GM20000 (cell line): ENCODE data around the gene PTPN14.

Source experiments
- DNase-seq: peaks from one replicate; pipeline ENCODE4 v3.0.0; 2012; ENCODE audit warnings: low spot score
- TF ChIP-seq, protein P1 (sequence below): IDR thresholded peaks from 2 replicates; pipeline ENCODE4 v1.5.1; 2012; ENCODE audit warnings: mild to moderate bottlenecking, control low read depth; ENCODE audit errors: extremely low read depth, missing control alignments

The PTPN14 gene

DNA sequence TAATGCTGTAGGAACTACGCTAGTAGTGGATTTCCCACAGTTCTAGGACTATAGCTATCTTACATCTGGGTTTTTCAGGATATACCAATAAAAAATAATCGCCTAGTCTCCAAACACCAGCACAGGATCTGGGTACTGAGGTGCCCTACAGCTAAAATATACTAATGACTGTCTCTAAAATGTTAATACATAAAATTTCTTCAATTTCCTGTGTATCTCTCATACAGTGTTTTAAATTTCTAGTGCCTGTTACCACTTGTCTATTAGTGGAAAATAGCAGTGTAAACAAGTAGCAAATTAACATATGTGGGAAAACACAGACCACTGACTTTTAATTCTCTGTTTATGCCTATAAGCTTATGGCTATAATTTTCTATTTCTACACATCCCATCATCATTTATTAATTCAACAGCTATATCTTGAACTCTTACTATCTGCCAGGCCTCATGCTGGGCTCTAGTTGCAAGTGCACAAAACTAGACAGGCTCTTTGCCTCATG lies 16.1 kb upstream of the PTPN14 start:
- no peak for DNase-seq
- TF ChIP-seq, protein P1, sequence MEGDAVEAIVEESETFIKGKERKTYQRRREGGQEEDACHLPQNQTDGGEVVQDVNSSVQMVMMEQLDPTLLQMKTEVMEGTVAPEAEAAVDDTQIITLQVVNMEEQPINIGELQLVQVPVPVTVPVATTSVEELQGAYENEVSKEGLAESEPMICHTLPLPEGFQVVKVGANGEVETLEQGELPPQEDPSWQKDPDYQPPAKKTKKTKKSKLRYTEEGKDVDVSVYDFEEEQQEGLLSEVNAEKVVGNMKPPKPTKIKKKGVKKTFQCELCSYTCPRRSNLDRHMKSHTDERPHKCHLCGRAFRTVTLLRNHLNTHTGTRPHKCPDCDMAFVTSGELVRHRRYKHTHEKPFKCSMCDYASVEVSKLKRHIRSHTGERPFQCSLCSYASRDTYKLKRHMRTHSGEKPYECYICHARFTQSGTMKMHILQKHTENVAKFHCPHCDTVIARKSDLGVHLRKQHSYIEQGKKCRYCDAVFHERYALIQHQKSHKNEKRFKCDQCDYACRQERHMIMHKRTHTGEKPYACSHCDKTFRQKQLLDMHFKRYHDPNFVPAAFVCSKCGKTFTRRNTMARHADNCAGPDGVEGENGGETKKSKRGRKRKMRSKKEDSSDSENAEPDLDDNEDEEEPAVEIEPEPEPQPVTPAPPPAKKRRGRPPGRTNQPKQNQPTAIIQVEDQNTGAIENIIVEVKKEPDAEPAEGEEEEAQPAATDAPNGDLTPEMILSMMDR = no peak

DNA sequence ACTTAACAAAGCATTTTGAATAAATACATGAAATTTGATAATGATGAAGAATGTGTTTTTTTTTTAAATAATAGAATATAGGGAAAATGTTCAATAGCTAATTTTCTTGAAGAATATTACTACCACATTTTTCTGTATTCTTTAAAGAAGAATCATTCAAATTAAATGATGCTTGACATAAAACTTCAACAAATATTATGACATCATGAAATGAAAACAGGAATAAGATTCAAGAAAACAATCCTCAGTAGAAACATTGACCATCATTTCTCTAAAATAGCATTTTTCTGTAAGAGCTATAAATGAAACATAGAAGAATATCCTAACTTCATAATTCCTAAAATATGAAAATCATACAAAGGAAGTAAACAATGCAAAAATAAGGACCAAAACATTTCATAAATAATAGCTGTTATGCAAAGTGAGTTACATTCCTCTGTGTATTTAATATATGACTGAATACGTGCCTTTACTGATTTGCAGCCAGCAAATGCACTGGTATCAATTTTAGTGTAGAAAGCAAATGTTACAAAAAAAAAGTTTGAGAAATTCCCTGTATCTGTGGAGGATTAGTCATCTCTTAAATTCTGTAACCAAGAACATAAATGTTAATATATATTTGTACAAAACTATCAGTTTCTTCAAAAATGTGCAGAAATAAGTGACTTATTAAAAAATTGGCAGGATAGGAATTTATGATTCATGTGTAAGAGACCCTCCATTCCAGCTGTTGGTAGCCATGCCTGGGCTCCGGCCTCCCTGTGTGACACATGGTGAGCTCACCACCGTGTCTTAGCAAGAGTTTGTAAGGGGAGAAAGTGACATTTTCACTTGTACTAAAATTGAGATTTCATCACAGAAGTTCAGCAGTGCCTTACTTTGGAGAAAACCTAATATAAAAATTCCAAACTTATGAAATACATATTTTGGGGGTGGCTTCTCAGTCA lies 15.0 kb upstream of the PTPN14 start:
- no peak for DNase-seq
- TF ChIP-seq, protein P1 = no peak

DNA sequence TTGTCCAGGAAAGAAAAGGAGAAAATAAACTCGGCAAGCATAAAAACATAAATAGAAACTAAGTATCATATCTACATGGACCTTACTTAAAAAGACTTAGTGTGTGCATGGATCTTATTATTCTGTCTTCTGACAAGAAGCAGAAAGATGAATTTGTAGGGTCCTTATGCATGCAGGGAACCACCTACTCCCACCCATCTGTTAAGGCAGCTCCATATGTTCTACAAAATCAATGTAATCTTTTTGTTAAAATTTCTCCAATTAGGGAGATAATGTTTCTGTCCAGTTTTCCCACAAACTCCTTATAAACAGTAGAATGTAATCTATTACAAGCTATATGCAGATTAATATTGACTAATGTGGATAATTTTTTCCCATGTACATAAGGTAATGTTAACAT lies 13.9 kb upstream of the PTPN14 start:
- DNase-seq = no peak
- TF ChIP-seq, protein P1 = no peak

DNA sequence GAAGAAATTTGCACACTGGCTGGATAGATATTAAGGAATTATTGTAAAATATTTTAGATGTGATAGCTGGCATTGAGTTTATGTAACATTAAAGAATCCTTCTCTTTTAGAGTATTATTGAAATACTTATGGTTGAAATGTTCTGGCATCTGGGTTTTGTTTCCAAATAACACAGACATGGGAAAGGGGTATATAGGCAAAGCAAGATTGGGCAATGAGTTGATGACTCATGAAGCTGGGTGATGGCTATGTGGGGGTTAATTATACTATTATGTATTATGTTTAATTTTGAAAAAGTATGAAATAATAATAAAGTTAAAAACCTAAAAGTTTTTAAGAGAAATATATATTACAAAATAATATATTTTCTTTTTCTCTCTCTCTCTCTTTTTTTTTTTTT lies 12.5 kb upstream of the PTPN14 start:
- DNase-seq = no peak
- TF ChIP-seq, protein P1 = no peak

DNA sequence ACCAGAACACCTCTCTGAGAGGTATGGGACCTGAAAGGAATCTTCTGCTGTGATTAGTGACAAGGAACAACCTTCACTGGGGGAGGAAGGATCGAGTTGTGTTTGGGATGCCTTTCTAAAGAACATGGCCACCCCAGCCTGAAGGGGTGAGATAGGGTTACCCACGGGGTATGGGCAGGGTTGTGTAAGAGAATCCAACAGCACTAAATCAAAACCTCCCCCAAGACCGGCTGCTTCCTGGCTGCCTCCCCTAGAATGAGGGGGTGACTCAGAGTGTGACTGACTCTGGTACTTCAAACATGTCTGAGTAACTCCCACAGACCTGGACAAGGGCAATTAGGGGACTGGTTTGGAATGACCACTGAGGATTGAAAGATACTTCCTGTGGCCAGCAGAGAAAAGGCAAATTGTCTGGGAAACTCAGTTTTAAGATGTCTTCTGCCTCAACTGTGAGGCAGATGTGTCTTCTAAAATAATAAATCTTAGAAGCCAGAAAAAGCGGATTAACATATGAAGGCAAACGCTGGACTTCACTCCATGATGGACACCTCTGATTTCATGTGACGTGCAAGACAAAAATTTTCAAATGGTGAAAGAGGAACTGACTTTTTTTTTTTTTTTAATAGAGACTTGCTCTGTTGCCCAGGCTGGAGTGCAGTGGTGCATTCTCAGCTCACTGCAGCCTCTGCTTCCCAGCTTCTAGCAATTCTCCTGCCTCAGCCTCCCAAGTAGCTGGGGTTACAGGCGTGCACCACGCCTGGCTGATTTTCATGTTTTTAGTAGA lies 6.7 kb upstream of the PTPN14 start:
- DNase-seq = no peak
- TF ChIP-seq, protein P1 = no peak

DNA sequence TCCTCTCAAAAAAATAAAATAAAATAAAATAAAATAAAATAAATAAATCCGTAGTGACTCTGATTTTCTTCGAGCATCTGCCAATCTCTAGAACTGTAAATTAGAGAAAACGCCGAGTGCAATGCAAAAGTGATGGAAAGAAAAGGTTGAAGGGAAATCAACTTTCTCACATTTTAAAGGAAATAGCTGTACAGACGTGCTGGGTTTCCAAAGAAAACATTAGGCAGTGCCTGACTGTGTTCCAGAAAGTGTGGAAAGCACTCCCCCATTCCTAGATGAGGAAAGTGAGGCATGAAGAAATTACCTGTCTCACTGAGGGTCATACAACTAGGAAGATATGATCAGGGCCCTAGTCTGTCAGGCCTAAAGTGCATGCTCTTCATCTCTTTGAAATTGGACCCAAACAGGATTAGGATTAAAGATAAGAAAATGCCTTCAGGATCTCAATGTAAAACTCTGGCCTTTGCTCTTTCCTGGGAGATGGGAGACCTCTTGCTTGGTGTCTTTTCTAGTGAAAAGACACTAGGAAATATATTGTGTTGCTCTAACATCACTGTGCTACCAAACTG lies 1.8 kb upstream of the PTPN14 start:
- TF ChIP-seq, protein P1 = no peak
- DNase-seq = no peak
